ENCODE measurements around the gene FBN3.

The FBN3 gene

DNA sequence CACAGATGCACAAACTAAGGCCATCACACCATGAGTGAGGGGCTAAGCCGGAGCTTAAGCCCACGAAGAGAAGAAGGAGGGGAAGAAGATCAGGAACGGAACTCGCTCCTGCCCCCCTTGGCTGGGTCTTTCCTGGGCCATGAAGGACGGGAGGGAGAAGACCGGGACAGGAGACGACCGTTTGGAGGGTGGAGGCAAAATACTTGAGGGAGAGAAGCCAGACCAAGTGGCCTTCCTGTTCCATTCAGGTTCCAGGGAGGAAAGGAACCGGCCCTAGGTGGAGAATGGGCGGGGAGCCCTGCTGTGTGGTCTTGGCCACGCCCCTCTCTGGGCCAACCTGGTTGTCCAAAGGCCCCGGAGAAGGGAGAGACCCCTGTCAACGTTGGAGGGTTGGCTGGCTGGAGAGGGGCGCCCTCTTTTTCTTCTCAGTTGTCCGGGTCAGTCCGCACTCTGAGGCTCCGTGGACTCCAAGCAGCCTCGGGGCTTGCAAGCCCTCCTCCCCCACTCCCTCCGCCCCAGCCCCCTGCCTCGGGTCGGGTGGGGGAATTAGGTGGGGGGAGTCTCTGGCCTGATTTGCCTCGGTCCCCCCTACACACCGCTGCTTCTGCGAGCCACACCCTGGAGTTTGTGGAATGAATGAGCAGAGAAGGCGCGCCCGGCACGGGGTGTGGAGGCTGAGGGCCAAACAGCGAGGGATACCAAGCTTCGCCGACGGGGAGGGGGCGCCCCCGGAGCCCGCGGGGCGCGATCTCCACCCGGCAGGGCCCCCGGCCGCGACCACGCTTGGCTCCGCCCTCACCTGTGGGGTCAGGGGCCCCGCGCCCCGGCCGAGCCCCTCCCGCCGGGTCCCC is 757 bp downstream of the FBN3 start:
- peak; percentile 76 for DNase-seq

DNA sequence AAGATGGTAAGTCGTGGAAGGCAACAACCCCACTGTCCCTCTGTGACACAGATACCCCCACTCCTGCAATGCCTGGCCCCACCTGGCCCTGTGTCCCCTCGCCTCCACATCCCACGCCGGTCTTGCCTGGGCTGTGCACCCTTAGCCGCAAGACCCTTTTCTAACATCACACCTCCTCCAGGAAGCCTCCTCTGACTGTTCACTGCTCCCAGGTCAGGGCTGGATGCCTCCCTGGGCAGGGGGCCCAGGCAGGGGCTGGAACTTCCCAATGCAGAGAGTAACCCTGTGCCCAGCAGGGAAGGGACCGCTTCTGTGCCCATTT is 1.3 kb downstream of the FBN3 start:
- no peak for DNase-seq

DNA sequence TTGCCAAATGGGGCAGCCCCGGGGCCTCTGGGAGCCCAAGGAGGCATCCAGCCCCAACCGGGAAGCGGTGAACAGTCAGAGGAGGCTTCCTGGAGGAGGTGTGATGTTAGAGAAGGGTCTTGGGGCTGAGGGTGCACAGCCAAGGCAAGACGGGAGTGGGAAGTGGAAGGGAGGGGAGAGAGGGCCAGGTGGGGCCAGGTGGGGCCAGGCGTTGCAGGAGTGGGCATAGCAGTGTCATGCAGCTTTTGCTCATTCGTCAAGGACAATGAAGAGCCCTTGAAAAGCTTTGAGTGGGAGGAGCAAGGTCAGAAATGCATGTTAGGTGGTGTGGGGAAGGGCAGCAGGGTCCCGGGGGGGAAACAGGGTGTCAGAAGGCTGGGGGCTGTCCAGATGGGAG is 1.8 kb downstream of the FBN3 start:
- DNase-seq, result no peak

DNA sequence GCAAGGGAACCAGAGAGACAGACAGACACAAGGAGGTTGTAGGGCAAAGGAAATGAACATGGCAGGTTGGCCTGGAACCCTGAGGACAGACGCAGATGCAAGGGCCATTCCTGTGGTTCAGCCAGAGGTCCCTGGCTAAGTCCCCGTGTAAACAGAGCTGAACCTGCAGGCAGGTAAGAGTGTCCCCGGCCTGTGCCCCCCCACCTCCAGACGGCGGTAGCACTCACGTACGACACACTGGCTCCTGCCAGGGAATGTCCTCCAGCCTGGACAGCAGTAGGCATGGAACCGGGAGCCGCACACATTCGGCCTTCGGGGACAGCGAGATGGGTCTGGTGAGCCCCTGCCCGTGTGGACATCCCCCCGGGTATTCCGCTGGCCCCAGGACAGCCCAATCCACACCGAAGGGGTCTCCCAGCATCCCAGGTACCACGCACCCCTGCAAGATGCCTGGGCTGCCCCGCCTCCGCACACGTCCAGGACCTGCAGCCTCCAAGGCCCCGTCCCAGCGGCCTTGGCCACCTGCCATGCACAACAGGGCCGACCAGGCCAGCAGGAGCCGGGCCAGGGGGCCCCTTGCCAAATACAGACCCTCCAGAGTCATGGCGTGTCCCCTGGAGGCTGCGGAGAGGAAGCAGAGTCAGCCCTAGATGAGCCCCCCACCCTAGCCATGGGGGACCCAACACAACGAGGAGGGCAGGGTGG is 2.4 kb downstream of the FBN3 start:
- no peak for DNase-seq

DNA sequence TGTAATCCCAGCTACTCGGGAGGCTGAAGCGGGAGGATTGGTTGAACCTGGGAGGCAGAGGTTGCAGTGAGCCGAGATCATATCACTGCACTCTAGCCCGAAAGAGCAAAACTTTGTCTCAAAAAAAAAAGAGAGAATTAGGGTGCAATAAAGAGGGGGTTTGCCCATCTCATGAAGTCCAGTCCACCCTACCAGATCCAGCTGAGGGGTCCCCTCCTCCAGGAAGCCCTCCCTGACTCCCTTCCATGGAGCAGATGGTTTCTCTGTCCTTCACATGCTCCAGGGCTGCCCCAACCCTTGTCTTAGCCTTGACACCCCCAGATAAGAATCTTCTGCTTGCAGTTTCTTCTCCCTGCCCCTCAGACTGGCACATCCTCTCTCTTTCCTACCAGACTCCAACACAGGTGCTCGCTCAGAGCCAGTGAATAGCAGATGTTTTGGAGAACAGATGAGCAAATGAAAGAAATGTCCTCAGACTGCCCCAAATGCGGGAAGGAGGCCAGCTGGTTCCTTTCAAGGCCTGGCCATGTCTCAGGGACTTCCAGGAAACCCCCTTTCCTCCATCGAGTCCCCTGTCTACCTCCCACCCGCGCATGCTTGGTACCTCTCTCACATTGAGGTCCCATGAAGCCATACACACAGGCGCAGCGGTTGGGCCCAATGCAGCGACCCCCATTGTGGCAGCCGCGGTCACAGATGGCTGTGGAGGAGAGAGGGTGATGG is 5.0 kb downstream of the FBN3 start:
- no peak for DNase-seq

DNA sequence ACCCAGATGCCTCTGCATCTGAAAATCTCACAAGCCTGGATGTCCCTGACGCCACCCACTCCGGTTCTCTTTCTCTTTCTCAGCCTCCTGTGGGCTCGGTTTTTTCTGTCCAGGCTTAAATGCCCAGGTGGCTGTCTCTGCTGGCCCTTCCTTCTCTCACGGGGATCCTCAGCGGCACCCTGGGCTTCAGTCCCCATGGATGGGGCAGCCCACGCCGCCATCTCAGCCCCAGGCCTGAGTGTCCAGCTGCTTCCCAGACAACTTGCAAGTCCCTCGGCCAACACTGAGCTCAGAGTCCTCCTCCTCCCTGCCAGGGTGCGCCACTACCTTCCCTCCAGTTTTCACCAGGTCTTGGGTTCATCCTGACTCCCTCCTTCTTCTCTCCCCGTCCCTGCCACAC is 6.4 kb downstream of the FBN3 start:
- no peak for DNase-seq

DNA sequence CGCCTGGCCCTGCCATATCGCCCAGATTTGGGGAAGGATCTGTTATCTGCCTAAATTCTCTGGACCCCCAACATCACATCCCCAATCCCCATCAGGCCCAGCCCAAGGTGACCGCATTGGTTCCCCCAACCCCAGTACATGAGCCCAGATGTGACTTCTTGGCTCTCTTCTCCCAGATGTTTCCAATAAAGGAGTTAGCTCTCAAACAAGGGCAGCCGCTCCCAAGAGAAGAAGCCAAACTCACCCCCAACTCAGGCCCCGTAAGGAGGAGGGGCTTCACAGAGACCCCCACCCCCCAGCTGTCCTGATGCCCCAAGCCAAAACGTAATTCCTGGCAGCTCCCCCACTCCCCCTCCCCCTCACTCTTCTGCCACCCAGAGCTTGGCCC is 6.9 kb downstream of the FBN3 start:
- no peak for DNase-seq

DNA sequence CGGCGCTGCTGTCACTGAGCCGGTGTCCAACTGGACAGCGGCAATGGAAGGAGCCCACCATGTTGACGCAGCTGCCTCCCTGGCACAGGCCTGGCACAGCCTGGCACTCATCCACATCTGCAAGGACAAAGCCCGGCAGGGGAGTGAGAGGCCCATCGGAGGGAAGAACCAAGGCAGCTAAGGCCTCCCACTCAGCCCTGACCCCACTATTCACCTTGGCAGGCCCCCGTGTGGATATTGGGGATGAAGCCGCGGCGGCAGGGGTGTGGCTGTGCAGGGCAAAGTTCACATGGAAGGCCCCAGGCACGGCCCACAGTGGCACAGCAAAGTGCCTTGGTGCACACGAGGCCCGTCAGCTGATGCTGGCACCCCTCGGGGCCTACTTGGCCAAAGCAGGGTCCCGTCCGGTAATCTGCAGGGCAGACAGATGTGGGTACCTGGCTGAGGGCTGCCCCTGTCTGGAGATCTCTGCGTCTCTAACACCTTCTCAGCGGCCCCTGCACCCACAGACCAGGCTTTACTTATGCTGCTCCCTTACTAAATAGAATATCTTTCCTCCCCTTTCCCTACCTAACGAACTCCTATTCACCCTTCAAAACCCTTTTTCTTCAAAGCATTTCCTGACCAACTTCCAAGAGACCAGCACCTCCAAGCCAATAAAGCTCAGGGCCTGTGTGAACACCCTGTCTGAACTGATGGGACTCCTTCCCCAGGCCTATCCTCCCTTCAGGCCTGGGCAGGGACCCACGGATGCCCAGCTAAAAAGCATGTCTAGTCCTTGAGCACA is 7.5 kb downstream of the FBN3 start:
- peak; percentile 22 for DNase-seq

DNA sequence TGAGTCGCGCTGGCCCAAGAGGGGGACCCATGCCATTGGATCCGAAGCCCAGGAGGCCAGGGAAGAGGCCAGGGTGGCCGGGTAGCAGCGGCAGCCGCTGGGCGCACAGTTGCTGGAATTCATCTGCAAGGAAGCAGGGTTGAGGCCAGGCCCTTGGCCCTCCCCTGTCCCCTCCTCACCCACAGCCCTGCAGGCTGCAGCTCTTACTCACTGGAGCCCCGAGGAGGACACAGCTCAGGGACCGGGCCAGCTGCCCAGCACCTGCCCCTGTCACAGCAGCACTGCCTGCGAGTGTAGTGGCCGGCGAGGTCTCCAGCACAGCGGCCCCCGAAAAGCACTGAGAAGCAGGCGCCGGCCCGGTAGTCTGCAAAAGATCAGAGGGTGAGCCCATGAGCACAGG is 11.2 kb downstream of the FBN3 start:
- no peak for DNase-seq

DNA sequence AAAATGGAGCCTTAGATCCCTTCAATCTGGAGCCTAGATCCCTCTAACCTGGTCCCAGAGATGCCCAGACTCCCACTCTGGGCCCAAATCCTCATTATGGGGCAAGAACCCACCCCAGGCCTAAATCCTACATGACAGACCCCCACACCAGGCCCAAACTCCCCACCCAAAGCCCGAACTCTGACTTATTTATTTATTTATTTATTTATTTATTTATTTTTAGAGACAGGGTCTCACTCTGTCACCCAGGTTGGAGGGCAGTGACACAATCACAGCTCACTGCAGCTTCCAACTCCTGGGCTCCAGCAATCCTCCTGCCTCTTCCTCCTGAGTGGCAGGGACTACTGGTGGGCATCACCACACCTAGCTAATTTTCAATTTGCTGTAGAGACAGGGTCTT is 12.0 kb downstream of the FBN3 start:
- DNase-seq, result no peak

DNA sequence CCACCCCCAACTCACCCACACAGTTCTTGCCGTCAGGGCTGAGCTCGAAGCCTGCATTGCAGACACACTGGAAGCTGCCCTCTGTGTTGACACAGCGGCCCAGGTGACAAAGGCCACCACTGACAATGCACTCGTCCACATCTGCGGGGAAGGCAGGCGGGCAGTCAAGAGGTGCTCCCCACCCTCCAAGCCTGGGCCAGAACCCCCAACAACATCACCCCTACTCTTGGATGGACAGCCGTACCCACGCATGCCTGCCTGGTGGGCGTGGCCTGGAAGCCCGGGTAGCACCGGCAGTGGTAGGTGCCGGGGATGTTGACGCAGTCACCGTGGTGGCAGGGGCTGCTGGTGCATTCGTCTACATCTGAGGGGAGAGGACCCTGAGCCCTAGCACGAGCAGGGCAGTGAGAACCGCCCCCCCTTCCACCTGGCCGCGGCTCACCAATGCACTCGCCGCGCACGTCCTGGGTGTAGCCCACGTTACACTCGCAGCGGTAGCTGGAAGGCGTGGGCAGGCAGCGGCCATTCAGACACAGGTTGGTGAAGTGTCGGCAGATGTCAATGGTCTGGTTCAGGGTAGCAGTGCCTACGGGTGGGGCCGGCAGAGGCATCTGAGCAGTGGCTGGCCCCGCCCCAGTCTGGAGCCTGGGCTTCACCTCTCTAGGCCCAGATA is 13.3 kb downstream of the FBN3 start:
- no peak for DNase-seq

DNA sequence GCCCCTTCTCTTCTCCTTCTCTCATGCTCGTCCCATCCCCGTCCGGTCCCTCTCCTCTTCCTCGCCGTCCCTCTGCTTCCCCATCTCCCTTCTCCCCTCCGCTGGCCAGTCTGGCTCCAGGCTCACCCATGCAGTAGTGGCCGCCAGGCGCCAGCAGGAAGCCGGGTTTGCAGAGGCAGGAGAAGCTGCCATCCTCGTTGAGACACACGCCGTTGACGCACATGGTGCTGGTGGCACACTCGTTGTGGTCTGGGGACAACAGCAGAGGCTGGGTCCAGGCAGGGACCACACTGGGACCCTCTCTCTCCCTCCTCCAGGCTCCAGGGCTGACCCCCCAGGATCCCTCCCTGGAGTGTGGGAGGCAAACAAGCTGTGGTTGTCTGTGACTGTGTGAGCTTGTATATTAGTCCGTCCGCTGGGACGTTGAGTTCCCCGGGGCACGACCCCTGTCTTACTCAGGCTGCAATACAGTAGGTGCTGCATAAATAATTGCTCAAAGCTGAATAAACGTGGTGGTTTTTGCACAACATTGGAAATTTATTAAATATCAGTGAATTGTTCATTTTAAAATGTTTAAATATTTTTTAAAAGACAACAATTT is 16.4 kb downstream of the FBN3 start:
- DNase-seq, result no peak

DNA sequence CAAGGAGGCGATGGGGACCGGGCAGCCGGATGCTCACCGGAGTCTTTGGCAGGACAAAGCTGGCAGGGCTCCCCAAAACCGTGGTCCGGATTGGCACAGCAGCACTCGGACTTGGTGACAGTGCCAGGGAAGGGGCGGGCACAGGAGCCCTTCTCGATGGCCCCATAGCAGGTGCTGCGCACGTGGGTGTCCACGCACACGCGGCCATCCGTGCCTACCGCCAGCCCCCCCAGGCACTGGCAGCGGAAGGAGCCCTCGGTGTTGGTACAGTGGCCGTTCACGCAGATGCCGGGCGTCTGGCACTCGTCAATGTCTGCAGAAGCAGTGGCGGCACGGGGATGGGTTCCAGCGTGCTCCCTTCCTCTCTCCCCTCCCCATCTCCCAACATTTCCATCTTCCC is 17.9 kb downstream of the FBN3 start:
- no peak for DNase-seq

DNA sequence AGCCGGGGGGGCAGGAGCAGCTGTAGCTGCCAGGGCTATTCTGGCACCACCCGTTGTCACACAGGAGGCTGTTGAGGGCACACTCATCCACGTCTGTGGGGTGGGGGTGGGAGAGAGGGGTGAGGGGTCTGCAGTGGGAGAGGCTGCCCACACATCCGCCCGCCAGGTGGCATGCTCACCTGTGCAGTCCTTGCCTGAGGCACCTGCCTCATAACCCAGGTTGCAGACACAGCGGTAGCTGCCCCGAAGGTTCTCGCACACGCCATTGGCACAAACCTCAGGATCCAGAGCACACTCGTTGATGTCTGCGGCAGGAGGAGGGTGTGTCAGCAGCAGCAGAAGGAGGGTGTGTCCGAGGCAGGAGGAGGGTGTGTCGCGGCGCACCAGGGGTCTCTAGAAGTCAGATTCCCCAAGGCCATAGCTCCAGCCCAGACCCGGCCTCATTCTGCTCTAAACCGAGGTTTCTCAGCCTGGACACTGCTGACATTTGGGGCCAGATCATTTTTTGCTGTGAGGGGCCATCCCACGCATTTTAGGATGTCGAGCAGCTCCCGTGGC is 20.3 kb downstream of the FBN3 start:
- DNase-seq, result no peak

DNA sequence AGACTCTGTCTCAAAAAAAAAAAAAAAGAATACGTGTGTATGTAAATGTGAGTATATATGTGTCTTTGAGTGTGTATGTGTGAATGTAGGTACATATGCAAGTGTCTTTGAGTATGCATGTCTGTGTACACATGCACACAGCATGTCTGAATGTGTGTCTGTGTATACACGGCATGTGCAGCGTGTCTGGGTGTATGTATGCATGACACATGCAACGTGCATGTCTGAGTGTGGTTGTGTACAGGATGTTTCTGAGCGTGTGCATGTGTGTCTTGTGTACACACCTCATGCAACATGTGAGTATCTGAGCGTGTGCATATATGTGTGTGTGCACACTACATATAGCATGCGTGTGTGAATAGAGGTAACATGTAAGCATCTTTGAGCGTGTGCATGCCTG is 20.8 kb downstream of the FBN3 start:
- no peak for DNase-seq

DNA sequence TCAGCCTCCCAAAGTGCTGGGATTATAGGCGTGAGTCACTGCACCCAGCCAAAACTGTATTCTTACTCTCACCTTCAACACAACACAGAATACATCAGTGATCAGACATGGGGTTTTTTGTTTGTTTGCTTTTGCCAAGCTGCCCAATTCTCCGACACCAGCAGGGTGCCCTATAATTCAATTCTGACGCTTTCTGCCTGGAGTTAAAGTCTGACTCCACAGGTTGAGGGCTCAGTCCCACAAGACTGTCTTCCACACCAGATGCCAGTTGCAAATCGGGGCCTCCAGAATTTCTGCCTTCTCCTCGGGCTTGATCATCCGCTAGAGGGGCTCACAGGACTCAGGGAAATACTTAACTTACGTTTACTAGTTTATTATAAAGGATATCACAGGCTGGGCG is 22.1 kb downstream of the FBN3 start:
- DNase-seq, result no peak

DNA sequence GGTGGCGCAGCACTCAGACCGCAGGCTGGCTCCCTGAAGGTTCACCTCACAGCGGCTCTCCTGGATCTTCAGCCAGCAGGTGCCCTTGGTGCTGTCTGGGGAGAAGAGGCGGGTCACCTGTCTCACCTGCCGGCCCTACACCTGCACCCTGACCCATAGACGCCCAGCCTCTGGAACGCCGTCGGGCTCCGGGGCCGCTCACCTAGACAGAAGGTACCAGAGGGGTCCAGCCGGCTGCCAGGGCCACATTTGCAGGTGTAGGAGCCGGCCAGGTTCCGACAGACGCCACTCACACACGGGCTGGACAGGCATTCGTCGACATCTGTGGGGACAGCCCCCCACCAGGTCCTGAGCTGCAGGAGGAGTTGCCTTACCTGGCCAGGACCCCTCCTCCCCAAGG is 22.9 kb downstream of the FBN3 start:
- DNase-seq, result no peak

DNA sequence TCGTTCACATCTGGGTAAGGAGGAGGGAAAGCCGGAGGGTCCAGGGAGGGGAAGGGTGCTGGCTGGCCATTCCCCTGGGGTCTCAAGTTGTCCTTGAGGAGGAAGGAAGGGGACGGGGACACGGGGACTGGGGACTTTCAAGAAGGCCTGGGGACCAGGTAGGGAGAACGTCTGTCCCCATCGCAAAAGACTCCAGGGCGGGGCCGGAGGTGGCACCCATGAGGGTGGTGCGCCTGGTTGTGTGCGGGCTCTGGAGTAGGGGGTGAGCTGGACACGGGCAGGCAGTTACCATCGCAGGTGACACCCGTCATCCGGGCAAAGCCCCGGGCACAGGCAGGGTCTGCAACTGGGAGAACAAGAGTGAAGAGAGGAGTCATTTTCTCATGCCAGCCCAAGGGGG is 23.4 kb downstream of the FBN3 start:
- DNase-seq, result no peak

DNA sequence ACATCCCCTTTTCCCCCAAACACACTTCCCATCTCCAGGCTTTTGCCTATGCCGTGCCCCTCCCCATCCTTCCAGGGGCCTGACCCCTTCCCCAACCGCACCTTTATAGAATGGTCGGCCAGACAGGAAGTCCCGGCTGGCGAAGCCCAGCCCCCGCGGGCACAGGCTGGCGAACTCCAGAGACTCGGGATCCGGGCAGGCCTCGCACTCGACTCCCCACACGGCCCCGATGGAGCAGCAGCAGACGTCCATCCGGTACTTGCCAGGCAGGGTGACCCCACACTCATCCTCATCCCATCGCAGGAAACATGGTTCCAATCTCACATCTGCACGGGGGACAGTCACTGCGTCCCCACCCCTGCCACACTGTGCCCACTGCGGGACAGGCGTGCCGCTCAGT is 25.7 kb downstream of the FBN3 start:
- no peak for DNase-seq

DNA sequence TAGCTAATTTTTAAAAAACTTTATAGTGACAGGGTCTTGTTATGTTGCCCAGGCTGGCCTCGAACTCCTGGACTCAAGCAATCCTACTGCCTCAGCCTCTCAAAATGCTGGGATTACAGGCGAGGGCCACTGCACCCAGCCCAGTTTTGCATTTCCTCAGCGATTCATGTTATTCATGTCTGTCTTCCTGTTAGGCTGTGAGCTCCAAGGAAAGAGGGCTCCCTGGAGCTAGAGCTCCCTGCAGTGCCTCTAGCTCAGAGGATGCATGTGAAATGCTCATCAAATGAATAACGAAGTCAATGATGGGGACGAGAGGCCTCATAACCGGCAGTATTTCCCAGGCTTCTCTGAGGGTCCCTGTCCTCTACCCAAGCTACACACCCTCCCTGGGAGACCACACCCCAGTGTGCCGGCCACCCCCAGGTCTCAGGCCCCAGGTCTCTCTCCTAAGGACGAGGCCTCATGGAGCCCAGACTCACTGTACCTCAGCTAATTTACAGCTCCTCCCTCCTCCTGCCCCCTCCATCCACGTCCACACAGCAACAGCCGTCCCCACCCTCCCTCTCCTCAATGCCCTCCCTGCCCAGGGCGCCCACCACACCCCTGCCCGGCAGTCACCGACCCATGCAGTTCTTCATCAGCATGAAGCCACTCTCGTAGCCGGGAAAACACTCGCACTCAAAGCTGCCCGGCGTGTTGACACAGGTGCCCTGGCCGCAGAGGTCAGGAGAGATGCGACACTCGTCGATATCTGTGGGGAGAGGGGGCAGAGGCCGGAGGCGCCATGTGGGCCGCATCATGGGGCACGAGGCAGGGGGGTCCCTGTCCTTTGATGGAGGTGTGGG is 28.5 kb downstream of the FBN3 start:
- DNase-seq, result no peak

DNA sequence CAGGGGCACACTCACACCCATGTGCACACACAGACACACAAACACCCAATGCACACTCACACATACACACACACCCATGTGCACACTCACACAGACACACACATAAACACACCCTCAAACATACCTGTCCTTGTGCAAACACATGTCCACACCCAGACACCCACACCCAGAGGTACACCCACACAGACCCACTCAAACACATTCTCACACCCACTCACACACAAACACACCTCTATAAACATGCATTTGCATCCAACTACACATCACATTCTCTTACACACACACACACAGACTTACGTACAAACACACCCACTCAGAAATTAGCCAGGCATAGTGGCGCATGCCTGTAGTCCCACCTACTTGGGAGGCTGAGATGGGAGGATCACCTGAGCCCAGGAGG is 31.4 kb downstream of the FBN3 start:
- no peak for DNase-seq

Measured in NCI-H2029 (cell line).